ENCODE measurements around the gene SSPN. TPM values are rescaled to one million over a fixed set of nuclear protein-coding genes. Genes with fewer than 3 reads are reported as not detected.
A peak's percentile ranks its signal among the peaks of the same experiment; 100 is the strongest.

SSPN gene
- total RNA-seq, 1 donor from 2014 or later = 42.9 TPM

- Mint-ChIP-seq H3K9me3 (ENCODE audit: low read depth) (no peaks in the 10 kb centered on the region), H3K27ac (ENCODE audit: unreplicated experiment) (no peak overlapping the region), H3K4me1 (ENCODE audit: low read depth) (peaks cover 43% of the 10 kb centered on the region), H3K27me3 (ENCODE audit: low read depth) (no peaks in the 10 kb centered on the region), H3K36me3 (ENCODE audit: low read depth) (no peaks in the 10 kb centered on the region), H3K4me3 (ENCODE audit: unreplicated experiment) (no peak overlapping the region)
- DNase-seq (ENCODE audit: low spot score) = no peak
- no peak for TF ChIP-seq CTCF (IDR thresholded peaks at IDR 0.05)
Observed at GRCh38 chr12:26271024-26271423, 75.7 kb downstream of the SSPN start.

GRCh38 chr12:26271889-26272492 lies 76.6 kb downstream of the SSPN start:
- Mint-ChIP-seq H3K4me3 (ENCODE audit: unreplicated experiment) (no peak overlapping the region), H3K27ac (ENCODE audit: unreplicated experiment) (peak overlapping the region; percentile 23), H3K27me3 (ENCODE audit: low read depth) (no peaks in the 10 kb centered on the region), H3K36me3 (ENCODE audit: low read depth) (no peaks in the 10 kb centered on the region), H3K9me3 (ENCODE audit: low read depth) (no peaks in the 10 kb centered on the region), H3K4me1 (ENCODE audit: low read depth) (peaks cover 43% of the 10 kb centered on the region)
- TF ChIP-seq CTCF (IDR thresholded peaks at IDR 0.05) = no peak
- no peak for DNase-seq (ENCODE audit: low spot score)

GRCh38 chr12:26272851-26273250 lies 77.5 kb downstream of the SSPN start:
- Mint-ChIP-seq H3K36me3 (ENCODE audit: low read depth) (no peaks in the 10 kb centered on the region), H3K9me3 (ENCODE audit: low read depth) (no peaks in the 10 kb centered on the region), H3K27ac (ENCODE audit: unreplicated experiment) (no peak overlapping the region), H3K4me3 (ENCODE audit: unreplicated experiment) (no peak overlapping the region), H3K4me1 (ENCODE audit: low read depth) (peaks cover 43% of the 10 kb centered on the region), H3K27me3 (ENCODE audit: low read depth) (no peaks in the 10 kb centered on the region)
- DNase-seq (ENCODE audit: low spot score) = no peak
- TF ChIP-seq CTCF (IDR thresholded peaks at IDR 0.05) = no peak

GRCh38 chr12:26273811-26274210 lies 78.4 kb downstream of the SSPN start:
- H3K4me3 Mint-ChIP-seq (ENCODE audit: unreplicated experiment) = no peak overlapping the region
- no peak for TF ChIP-seq CTCF (IDR thresholded peaks at IDR 0.05)
- H3K27me3 Mint-ChIP-seq (ENCODE audit: low read depth) = no peaks in the 10 kb centered on the region
- H3K9me3 Mint-ChIP-seq (ENCODE audit: low read depth) = no peaks in the 10 kb centered on the region
- H3K36me3 Mint-ChIP-seq (ENCODE audit: low read depth) = no peaks in the 10 kb centered on the region
- peaks cover 43% of the 10 kb centered on the region for H3K4me1 Mint-ChIP-seq (ENCODE audit: low read depth)
- DNase-seq (ENCODE audit: low spot score) = no peak
- peak overlapping the region; percentile 89 for H3K27ac Mint-ChIP-seq (ENCODE audit: unreplicated experiment)

- TF ChIP-seq CTCF (IDR thresholded peaks at IDR 0.05) = peak; percentile 60
- peaks cover 43% of the 10 kb centered on the region for H3K4me1 Mint-ChIP-seq (ENCODE audit: low read depth)
- H3K27me3 Mint-ChIP-seq (ENCODE audit: low read depth) = no peaks in the 10 kb centered on the region
- H3K4me3 Mint-ChIP-seq (ENCODE audit: unreplicated experiment) = no peak overlapping the region
- H3K9me3 Mint-ChIP-seq (ENCODE audit: low read depth) = no peaks in the 10 kb centered on the region
- H3K27ac Mint-ChIP-seq (ENCODE audit: unreplicated experiment) = peak overlapping the region; percentile 89
- H3K36me3 Mint-ChIP-seq (ENCODE audit: low read depth) = no peaks in the 10 kb centered on the region
- no peak for DNase-seq (ENCODE audit: low spot score)
Observed at GRCh38 chr12:26274441-26275312, 79.3 kb downstream of the SSPN start.
